ENCODE measurements around the gene THSD4.

GRCh38 chr15:71301958-71302621 lies 186.8 kb downstream of the THSD4 start:
- TF ChIP-seq CTCF (conservative IDR thresholded peaks at IDR 0.05) (no peak), EZH2 (IDR thresholded peaks at IDR 0.05; ENCODE audit: low read depth) (no peak)
